PFSK-1 (cell line): Measurements from ENCODE around the gene C10orf67.

Experiments
- FOXP2 ChIP-seq: optimal IDR thresholded peaks from 2 replicates; pipeline ENCODE3; 2011; ENCODE audit warnings: borderline replicate concordance, control low read depth, inconsistent platforms; ENCODE audit not compliant: insufficient read depth; ENCODE audit errors: extremely low read length, extremely low read depth
- POLR2AphosphoS5 ChIP-seq: IDR thresholded peaks from 2 replicates; pipeline ENCODE4 v1.6.1; 2012; ENCODE audit warnings: low read depth, mild to moderate bottlenecking, control low read depth, low read length, moderate library complexity
- SIN3A ChIP-seq: IDR thresholded peaks from 2 replicates; pipeline ENCODE4 v1.6.1; 2012; ENCODE audit warnings: mild to moderate bottlenecking, low read length, moderate library complexity, borderline replicate concordance; ENCODE audit not compliant: insufficient read depth
- TAF1 ChIP-seq: IDR thresholded peaks from 2 replicates; pipeline ENCODE4 v1.6.1; 2012; ENCODE audit warnings: low read length, control low read depth, borderline replicate concordance; ENCODE audit not compliant: insufficient read depth
- TF ChIP-seq, protein P1 (sequence below), 2 experiments: IDR thresholded peaks; 2 replicates each; pipeline versions ENCODE4 v1.6.1 to v1.8.0; 2011 to 2012; ENCODE audit warnings: low read depth in 2 of 2, low read length in 2 of 2, control low read depth in 1 of 2, inconsistent platforms in 1 of 2, mild to moderate bottlenecking in 1 of 2, moderate library complexity in 1 of 2; ENCODE audit not compliant: insufficient read depth in 1 of 2

DNA sequence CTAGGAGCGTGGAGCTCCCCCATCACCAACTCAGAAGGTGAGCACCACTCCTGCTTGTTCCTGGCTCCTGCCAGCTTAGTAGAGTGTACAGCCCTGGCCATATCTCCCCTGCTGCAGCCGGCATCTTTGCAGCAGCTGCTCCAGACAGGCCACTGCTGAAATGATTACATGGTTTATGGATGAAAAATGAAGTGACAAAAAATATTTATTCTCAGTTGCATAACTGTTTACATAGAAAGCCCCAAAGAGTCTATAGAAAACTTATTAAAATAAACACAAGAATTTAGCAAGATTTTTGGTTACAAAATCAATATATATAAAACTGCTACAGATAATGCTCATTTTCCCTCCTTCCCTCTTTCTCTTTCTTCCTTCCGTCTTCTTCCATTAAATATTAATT is 27.2 kb downstream of the C10orf67 start:
- TF ChIP-seq TAF1 = no peak
- no peak for TF ChIP-seq SIN3A
- TF ChIP-seq POLR2AphosphoS5 = no peak
- TF ChIP-seq, protein P1, sequence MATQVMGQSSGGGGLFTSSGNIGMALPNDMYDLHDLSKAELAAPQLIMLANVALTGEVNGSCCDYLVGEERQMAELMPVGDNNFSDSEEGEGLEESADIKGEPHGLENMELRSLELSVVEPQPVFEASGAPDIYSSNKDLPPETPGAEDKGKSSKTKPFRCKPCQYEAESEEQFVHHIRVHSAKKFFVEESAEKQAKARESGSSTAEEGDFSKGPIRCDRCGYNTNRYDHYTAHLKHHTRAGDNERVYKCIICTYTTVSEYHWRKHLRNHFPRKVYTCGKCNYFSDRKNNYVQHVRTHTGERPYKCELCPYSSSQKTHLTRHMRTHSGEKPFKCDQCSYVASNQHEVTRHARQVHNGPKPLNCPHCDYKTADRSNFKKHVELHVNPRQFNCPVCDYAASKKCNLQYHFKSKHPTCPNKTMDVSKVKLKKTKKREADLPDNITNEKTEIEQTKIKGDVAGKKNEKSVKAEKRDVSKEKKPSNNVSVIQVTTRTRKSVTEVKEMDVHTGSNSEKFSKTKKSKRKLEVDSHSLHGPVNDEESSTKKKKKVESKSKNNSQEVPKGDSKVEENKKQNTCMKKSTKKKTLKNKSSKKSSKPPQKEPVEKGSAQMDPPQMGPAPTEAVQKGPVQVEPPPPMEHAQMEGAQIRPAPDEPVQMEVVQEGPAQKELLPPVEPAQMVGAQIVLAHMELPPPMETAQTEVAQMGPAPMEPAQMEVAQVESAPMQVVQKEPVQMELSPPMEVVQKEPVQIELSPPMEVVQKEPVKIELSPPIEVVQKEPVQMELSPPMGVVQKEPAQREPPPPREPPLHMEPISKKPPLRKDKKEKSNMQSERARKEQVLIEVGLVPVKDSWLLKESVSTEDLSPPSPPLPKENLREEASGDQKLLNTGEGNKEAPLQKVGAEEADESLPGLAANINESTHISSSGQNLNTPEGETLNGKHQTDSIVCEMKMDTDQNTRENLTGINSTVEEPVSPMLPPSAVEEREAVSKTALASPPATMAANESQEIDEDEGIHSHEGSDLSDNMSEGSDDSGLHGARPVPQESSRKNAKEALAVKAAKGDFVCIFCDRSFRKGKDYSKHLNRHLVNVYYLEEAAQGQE (IDR thresholded peaks at IDR 0.05; ENCODE audit: insufficient read depth in 1 of 2, low read depth in 2 of 2, low read length in 2 of 2) = no peak
- no peak for TF ChIP-seq FOXP2
